Heart left ventricle (tissue), 13 donors: ENCODE measurements around the gene GPRIN3.

Experiments
- CTCF ChIP-seq, 12 donors: fragments of 200-600 bp; sonication (generic) in 4 of 12; IDR thresholded peaks; one replicate each; pipeline versions ENCODE4 v1.5.0 to v1.8.0; 2018 to 2022; ENCODE audit warnings: antibody characterized with exemption in 12 of 12, mild to moderate bottlenecking in 5 of 12
- POLR2A ChIP-seq, 2 donors: fragments of 450-650 bp; IDR thresholded peaks; one replicate each; pipeline ENCODE4 v1.6.1; 2017; ENCODE audit warnings: antibody characterized with exemption in 2 of 2, mild to moderate bottlenecking in 2 of 2, moderate library complexity in 2 of 2
- donor health status: ischemic (EF 13 %, LVEDD 7.1; RV severe dilation, severe dysfunction).
- donor health status: DM: no; HTN: yes; CAD: no.
- donor health status: DM: no; HTN: no; CAD: no.
- donor health status: ischemic (EF 25% LVEDD 6.9; RV normal size, moderate dysfunction).
- donor health status: ischemic (EF 25% LVEDD 5.7; RV mildly dilated, moderate dysfunction).
- donor health status: ischemic (EF 35%, LVEDD 5.7; RV mildly dilated, moderate dysfunction).
- donor health status: nonischemic (EF 11% LVEDD 7.7; RV severe dilation, severe dysfunction).
- donor health status: DM: yes; HTN: yes; CAD: no.
- donor health status: PGD.
- donor health status: ischemic (EF 29% LVEDD 5.4; RV normal size, mild dysfunction).
- donor health status: nonischemic (EF 23%, LVEDD 6.1; RV moderate dilation, normal function).

GRCh38 chr4:89256203-89256800, 51.3 kb downstream of the GPRIN3 start:
- TF ChIP-seq CTCF (IDR thresholded peaks at IDR 0.05) (no peak), POLR2A (IDR thresholded peaks at IDR 0.05) (no peak)
